Stimulated activated CD4-positive, alpha-beta T cell treated with anti-CD3 and anti-CD28 coated beads, Interleukin-12 subunit alpha, Interleukin-12 subunit beta, amount 100 ng/mL, for 48 hours (primary cell): ENCODE results near the gene TXNDC11.

Experiments
- DNase-seq, 3 donors: peaks; one replicate each; pipeline ENCODE4 v3.0.0-alpha.2; 2020; ENCODE audit warnings: low read depth in 2 of 3, low spot score in 1 of 3

Gene TXNDC11

GRCh38 chr16:11662582-11662981, 80.1 kb downstream of the TXNDC11 start:
- DNase-seq: no peak

GRCh38 chr16:11660565-11660964, 82.1 kb downstream of the TXNDC11 start:
- DNase-seq: no peak

GRCh38 chr16:11658896-11659708, 83.6 kb downstream of the TXNDC11 start:
- DNase-seq: no peak

- no peak for DNase-seq
These were observed 85.1 kb downstream of the TXNDC11 start for GRCh38 chr16:11657556-11657955.

- no peak for DNase-seq
These were observed 87.0 kb downstream of the TXNDC11 start for GRCh38 chr16:11655655-11656054.

GRCh38 chr16:11651796-11652195, 90.9 kb downstream of the TXNDC11 start:
- DNase-seq: no peak

- no peak for DNase-seq
These were observed 91.7 kb downstream of the TXNDC11 start for GRCh38 chr16:11650641-11651591.

GRCh38 chr16:11649276-11649675, 93.4 kb downstream of the TXNDC11 start:
- no peak for DNase-seq

- DNase-seq: no peak
These were observed 99.9 kb downstream of the TXNDC11 start for GRCh38 chr16:11642765-11643116.

GRCh38 chr16:11640987-11641817, 101.5 kb downstream of the TXNDC11 start:
- no peak for DNase-seq

GRCh38 chr16:11639925-11640899, 102.4 kb downstream of the TXNDC11 start:
- DNase-seq: no peak

- no peak for DNase-seq
These were observed 103.6 kb downstream of the TXNDC11 start for GRCh38 chr16:11639008-11639562.

GRCh38 chr16:11638140-11638539, 104.5 kb downstream of the TXNDC11 start:
- DNase-seq: no peak

GRCh38 chr16:11637320-11637719, 105.3 kb downstream of the TXNDC11 start:
- DNase-seq: no peak

GRCh38 chr16:11636172-11636721, 106.4 kb downstream of the TXNDC11 start:
- DNase-seq: no peak

GRCh38 chr16:11635679-11636171, 106.9 kb downstream of the TXNDC11 start:
- DNase-seq: no peak

GRCh38 chr16:11635113-11635652, 107.5 kb downstream of the TXNDC11 start:
- no peak for DNase-seq

GRCh38 chr16:11634312-11634711, 108.3 kb downstream of the TXNDC11 start:
- no peak for DNase-seq

- DNase-seq: no peak
These were observed 109.5 kb downstream of the TXNDC11 start for GRCh38 chr16:11633113-11633512.
